GM12878 (cell line): ENCODE results near the gene DMRT1. TPM values are rescaled to one million over a fixed set of nuclear protein-coding genes. Genes with fewer than 3 reads are reported as not detected.
A peak's percentile ranks its signal among the peaks of the same experiment; 100 is the strongest.

ENCODE experiments used
- ATAC-seq: fragments of 200-7000 bp; cut with Tn5 transposase; 3 replicates; pipeline ENCODE4 v1.9.1; 2020; ENCODE audit warnings: mild to moderate bottlenecking, moderate library complexity
- BruUV-seq: library from RNA; stranded (reverse); fragments of 400-500 nt; replicated peaks from 2 replicates; lab custom pipeline; 2021; lab: Mats Ljungman, UMichigan
- CTCF ChIA-PET: fragments of 300-600 bp; sonication (Branson Sonifier 250); formaldehyde crosslinking; extraction: SDS; loops from one replicate; lab custom pipeline; 2021; ENCODE audit warnings: inconsistent platforms; lab: Yijun Ruan, JAX
- POLR2A ChIA-PET: fragments of 350-600 bp; formaldehyde crosslinking; extraction: SDS; loops from one replicate; lab custom pipeline; 2021; ENCODE audit warnings: inconsistent platforms; lab: Charles Lee
- RAD21 ChIA-PET: fragments of 300-600 bp; sonication (Branson Sonifier 250); formaldehyde crosslinking; loops from one replicate; lab custom pipeline; 2023; ENCODE audit warnings: antibody characterized with exemption; ENCODE audit not compliant: unreplicated experiment; lab: Charles Lee
- SMC1A ChIA-PET: fragments of 300-600 bp; sonication (Branson Sonifier 250); formaldehyde crosslinking; loops from one replicate; lab custom pipeline; 2023; ENCODE audit not compliant: unreplicated experiment, uncharacterized antibody; lab: Charles Lee
- DNase-seq: peaks from one replicate; pipeline ENCODE4 v3.0.0-alpha.2; 2011; ENCODE audit warnings: low read depth, low spot score
- FAIRE-seq: peaks from 3 replicates; lab custom pipeline; 2011; peaks lifted over from hg19 to GRCh38; lab: Jason Lieb, UNC
- H2AFZ ChIP-seq: 2 replicates; pipeline ENCODE4 v1.6.0; 2011; ENCODE audit warnings: low read depth, low read length, control low read depth; ENCODE audit not compliant: control insufficient read depth
- H3K27ac ChIP-seq: 2 replicates; pipeline ENCODE4 v1.5.1; 2011; ENCODE audit warnings: control low read depth; ENCODE audit not compliant: control insufficient read depth, insufficient read depth
- H3K27me3 ChIP-seq, 2 experiments: replicated peaks in 1 of 2; 2 replicates each; pipeline versions ENCODE4 v1.6.0 to v1.6.1; 2011; ENCODE audit warnings: low read length in 1 of 2; ENCODE audit not compliant: control insufficient read depth in 2 of 2, insufficient read depth in 2 of 2
- H3K36me3 ChIP-seq, 2 experiments: 2 replicates each; pipeline ENCODE4 v1.5.1; 2011; ENCODE audit warnings: low read length in 1 of 2; ENCODE audit not compliant: control insufficient read depth in 2 of 2, insufficient read depth in 2 of 2
- H3K4me1 ChIP-seq: 2 replicates; pipeline ENCODE4 v1.6.1; 2011; ENCODE audit warnings: mild to moderate bottlenecking, low read length, moderate library complexity, mixed read lengths; ENCODE audit not compliant: control insufficient read depth, insufficient read depth
- H3K4me2 ChIP-seq: 2 replicates; pipeline ENCODE4 v1.6.0; 2011; ENCODE audit warnings: control low read depth; ENCODE audit not compliant: control insufficient read depth, insufficient read depth
- H3K4me3 ChIP-seq: fragments of 200-600 bp; sonication (generic); 2 replicates; pipeline ENCODE4 v1.5.1; 2016
- H3K79me2 ChIP-seq: 2 replicates; pipeline ENCODE4 v1.6.0; 2011; ENCODE audit warnings: low read length; ENCODE audit not compliant: control insufficient read depth, insufficient read depth
- H3K9ac ChIP-seq: 2 replicates; pipeline ENCODE4 v1.8.0; 2011; ENCODE audit warnings: low read length, control low read depth, mixed read lengths; ENCODE audit not compliant: control insufficient read depth, insufficient read depth
- H3K9me3 ChIP-seq: replicated peaks from 3 replicates; pipeline ENCODE4 v1.5.1; 2011; ENCODE audit warnings: mild to moderate bottlenecking, low read length; ENCODE audit not compliant: control insufficient read depth, insufficient read depth
- H4K20me1 ChIP-seq: 2 replicates; pipeline ENCODE4 v1.6.0; 2011; ENCODE audit not compliant: control insufficient read depth, insufficient read depth
- BMI1 ChIP-seq: fragments of 450-650 bp; IDR thresholded peaks from 2 replicates; pipeline ENCODE4 v1.6.1; 2016; ENCODE audit warnings: mild to moderate bottlenecking, moderate library complexity, borderline replicate concordance
- EP300 ChIP-seq, 2 experiments: fragments of 150-350 bp in 1 of 2; IDR thresholded peaks; 2 replicates each; pipeline ENCODE4 v1.6.1; 2011 to 2012; ENCODE audit warnings: low read depth in 2 of 2, low read length in 2 of 2, borderline replicate concordance in 1 of 2, improper control_type of control experiment in 1 of 2, inconsistent platforms in 1 of 2; ENCODE audit not compliant: control insufficient read depth in 1 of 2
- EZH2 ChIP-seq: IDR thresholded peaks from 2 replicates; pipeline ENCODE4 v1.6.1; 2012; ENCODE audit warnings: low read depth, mild to moderate bottlenecking, control low read depth, inconsistent platforms, low read length, borderline replicate concordance; ENCODE audit not compliant: control insufficient read depth
- RAD51 ChIP-seq: fragments of 450-650 bp; IDR thresholded peaks from 2 replicates; pipeline ENCODE4 v1.6.1; 2016; ENCODE audit warnings: moderate library complexity, mild to moderate bottlenecking, inconsistent platforms
- SMC3 ChIP-seq: IDR thresholded peaks from 2 replicates; pipeline ENCODE4 v1.6.1; 2011; ENCODE audit warnings: low read length, improper control_type of control experiment, borderline replicate concordance
- USF2 ChIP-seq: IDR thresholded peaks from 2 replicates; pipeline ENCODE4 v1.6.1; 2011; ENCODE audit warnings: low read depth, low read length, improper control_type of control experiment, borderline replicate concordance
- ZNF384 ChIP-seq: IDR thresholded peaks from 2 replicates; pipeline ENCODE4 v1.6.1; 2012; ENCODE audit warnings: low read depth, mild to moderate bottlenecking, low read length, improper control_type of control experiment, borderline replicate concordance
- WGBS: methylation state at CpG from one replicate; pipeline ENCODE4 v1.1.6; 2016; ENCODE audit warnings: low lambda C conversion rate; ENCODE audit not compliant: insufficient replicate concordance, insufficient coverage; ENCODE audit errors: missing lambda C conversion rate; 5-methylcytosine and 5-hydroxymethylcytosine counted together
- in situ Hi-C: fragments of 300-500 bp; cut with MboI; formaldehyde crosslinking; loops from 9 replicates; pipeline ENCODE4 v1.14.3; 2018; ENCODE audit warnings: mixed read lengths
- intact Hi-C: fragments of 100-400 bp; cut with micrococcal nuclease; formaldehyde crosslinking; loops from one replicate; pipeline ENCODE4 v1.14.2; 2022; ENCODE audit not compliant: unreplicated experiment
- polyA plus RNA-seq, 11 experiments: library from polyadenylated mRNA; depleted of rRNA in 4 of 11; unstranded in 6 of 11; stranded (reverse) in 5 of 11; fragments of >200 nt; fragmentation: Nextera tagmentation in 4 of 11; fragmentation: Illumina TruSeq in 1 of 11; extraction: Ambion mirVana in 4 of 11; extraction: Trizol in 1 of 11; gene quantifications; 1 replicate in 1 of 11; 2 replicates in 10 of 11; pipeline versions ENCODE4 v1.2.1 to v1.2.3, GENCODE V29; 2011 to 2016; ENCODE audit warnings: inconsistent platforms in 2 of 11, missing spikeins in 2 of 11, low read depth in 1 of 11
- total RNA-seq, 4 experiments: library from RNA; depleted of rRNA in 3 of 4; stranded (reverse); fragments of >200 nt in 3 of 4; fragmentation: Illumina TruSeq in 1 of 4; extraction: Trizol in 1 of 4; gene quantifications; 2 replicates each; pipeline versions ENCODE4 v1.2.1 to v1.2.3, GENCODE V29; 2013 to 2021

DMRT1 gene
- total and polyA plus RNA-seq, 10 of the 15 experiments (the other 5 are each of a cell fraction or from before 2014, with no cell fraction given): 0.06 to 1.9 (median 0.24) TPM

- no TSS peak for BruUV-seq
- 0% methylated on average over 4 of the region's 4 CpGs for WGBS
Measured at GRCh38 chr9:882416-882924, 41.0 kb downstream of the DMRT1 start.

GRCh38 chr9:883011-883410, 41.5 kb downstream of the DMRT1 start:
- in situ Hi-C loops: no loop called here
- intact Hi-C loops: no loop called here
- Histone ChIP-seq H3K9me3 (no peaks in the 10 kb centered on the region), H3K4me3 (no peak overlapping the region), H3K27me3 (no peaks in the 10 kb centered on the region), H3K9ac (no peak overlapping the region), H3K36me3 (no peaks in the 10 kb centered on the region), H2AFZ (no peak overlapping the region), H3K27ac (no peak overlapping the region), H4K20me1 (no peaks in the 10 kb centered on the region), H3K79me2 (no peaks in the 10 kb centered on the region), H3K4me1 (no peaks in the 10 kb centered on the region), H3K4me2 (no peak overlapping the region)
- no peak for TF ChIP-seq EP300 (IDR thresholded peaks at IDR 0.05; ENCODE audit: borderline replicate concordance in 1 of 2, control insufficient read depth in 1 of 2, low read depth in 2 of 2, low read length in 2 of 2)
- ChIA-PET SMC1A (no interaction called here), POLR2A (no interaction called here), RAD21 (no interaction called here), CTCF (interaction anchor here (1.0 to 4.7 kb wide), 5 partner anchors 8 to 127 kb away, joined by 3 to 33 read pairs (median 5); no protein-coding TSS in a partner anchor)
- DNase-seq: no peak
- no peak for ATAC-seq
- FAIRE-seq: no peak
- WGBS: 28% methylated on average over 8 of the region's 8 CpGs
- no TSS peak for BruUV-seq

More at GRCh38 chr9:882416-882924, 41.0 kb downstream of the DMRT1 start:
- DNase-seq: no peak
- in situ Hi-C loops (no loop called here), intact Hi-C loops (no loop called here)
- Histone ChIP-seq H3K36me3 (no peaks in the 10 kb centered on the region), H3K27ac (no peak overlapping the region), H3K4me3 (no peak overlapping the region), H3K27me3 (no peaks in the 10 kb centered on the region), H2AFZ (no peak overlapping the region), H3K4me2 (no peak overlapping the region), H4K20me1 (no peaks in the 10 kb centered on the region), H3K9ac (no peak overlapping the region), H3K79me2 (no peaks in the 10 kb centered on the region), H3K4me1 (no peaks in the 10 kb centered on the region), H3K9me3 (no peaks in the 10 kb centered on the region)
- POLR2A ChIA-PET: no interaction called here
- FAIRE-seq: no peak
- RAD21 ChIA-PET: interaction anchor here (1.3 kb wide), 1 partner anchor 85 kb away, joined by 3 read pairs; no protein-coding TSS in a partner anchor
- no peak for ATAC-seq
- SMC1A ChIA-PET: interaction anchor here (1.8 to 3.2 kb wide), 5 partner anchors 11 to 122 kb away, joined by 5 to 16 read pairs (median 9); no protein-coding TSS in a partner anchor
- no peak for TF ChIP-seq EZH2
- no peak for TF ChIP-seq RAD51
- TF ChIP-seq USF2: no peak
- TF ChIP-seq SMC3: no peak
- TF ChIP-seq ZNF384: 0 out of 2 replicates have a peak, but pooled peaks have one; percentile 26
- TF ChIP-seq BMI1: no peak
- CTCF ChIA-PET: interaction anchor here (1.0 to 4.7 kb wide), 9 partner anchors 9 to 127 kb away, joined by 3 to 33 read pairs (median 5); no protein-coding TSS in a partner anchor
